Transverse colon (tissue), 4 donors: ENCODE data around the gene HELZ. TPM values are rescaled to one million over a fixed set of nuclear protein-coding genes. Genes with fewer than 3 reads are reported as not detected.

ENCODE experiments used
- DNase-seq: peaks from one replicate; pipeline ENCODE4 v3.0.0-alpha.2; 2019
- H3K27ac ChIP-seq, 4 donors: fragments of 200-600 bp; sonication (generic); 2 replicates each; pipeline ENCODE4 v1.5.1; 2016 to 2018; ENCODE audit warnings: inconsistent platforms in 4 of 4
- H3K27me3 ChIP-seq: fragments of 200-600 bp; sonication (generic); 2 replicates; pipeline ENCODE4 v1.5.1; 2017; ENCODE audit warnings: inconsistent platforms
- H3K36me3 ChIP-seq, 4 donors: fragments of 200-600 bp; sonication (generic); 2 replicates each; pipeline ENCODE4 v1.5.1; 2017 to 2019; ENCODE audit warnings: inconsistent platforms in 4 of 4
- H3K4me1 ChIP-seq, 4 donors: fragments of 200-600 bp; sonication (generic); 2 replicates each; pipeline ENCODE4 v1.5.1; 2017 to 2020; ENCODE audit warnings: inconsistent platforms in 4 of 4
- H3K4me3 ChIP-seq, 4 donors: fragments of 200-600 bp; sonication (generic); 1 replicate in 1 of 4; 2 replicates in 3 of 4; pipeline versions ENCODE4 v1.5.1 to v1.6.1; 2017 to 2019; ENCODE audit warnings: inconsistent platforms in 4 of 4
- H3K9me3 ChIP-seq, 2 donors: fragments of 200-600 bp; sonication (generic); 2 replicates each; pipeline ENCODE4 v1.5.1; 2017 to 2019; ENCODE audit warnings: inconsistent platforms in 2 of 2
- EP300 ChIP-seq: sonication (generic); formaldehyde crosslinking; IDR thresholded peaks from one replicate; pipeline ENCODE4 v1.6.1; 2017; ENCODE audit warnings: antibody characterized with exemption, low read depth
- POLR2A ChIP-seq: fragments of 450-650 bp; IDR thresholded peaks from one replicate; pipeline ENCODE4 v1.6.1; 2016; ENCODE audit warnings: antibody characterized with exemption, mild to moderate bottlenecking, moderate library complexity
- POLR2AphosphoS5 ChIP-seq, 3 donors: sonication (generic); formaldehyde crosslinking; IDR thresholded peaks; one replicate each; pipeline ENCODE4 v1.6.1; 2016; ENCODE audit warnings: antibody characterized with exemption in 3 of 3
- WGBS, 2 donors: methylation state at CpG; one replicate each; pipeline ENCODE4 v1.1.5; 2018; ENCODE audit warnings: low coverage in 1 of 2; 5-methylcytosine and 5-hydroxymethylcytosine counted together
- in situ Hi-C, 4 donors: fragments of 200-750 bp; cut with MboI; loops; one replicate each; pipeline versions ENCODE4 v1.15.0 to v1.15.1; 2017; ENCODE audit warnings: low sequenced_read_pairs in 3 of 4, low pct_ligation_motif_present in 1 of 4, low pct_unique_long_range_greater_than_20kb in 1 of 4
- intact Hi-C: fragments of 100-400 bp; cut with DNase I; formaldehyde crosslinking; loops from one replicate; pipeline ENCODE4 v1.15.1; 2023; ENCODE audit warnings: low total_unique reads
- total RNA-seq, 4 donors: library from RNA; depleted of rRNA; stranded (reverse); fragments of >200 nt; gene quantifications; one replicate each; pipeline ENCODE4 v1.1.0, GENCODE V29; 2016
- TF ChIP-seq, protein P1 (sequence below), 5 experiments: fragments of 200-600 bp in 3 of 5; fragments of 450-650 bp in 2 of 5; sonication (generic) in 3 of 5; IDR thresholded peaks; 1 replicate in 2 of 5; 2 replicates in 3 of 5; pipeline ENCODE4 v1.5.1; 2016 to 2017; ENCODE audit warnings: antibody characterized with exemption in 5 of 5, inconsistent platforms in 3 of 5, mild to moderate bottlenecking in 2 of 5, moderate library complexity in 1 of 5

Gene HELZ
- total RNA-seq, 4 donors from 2014 or later, result 31.8 to 126 (median 56.0) TPM

GRCh38 chr17:67139784-67140665 is 105.0 kb downstream of the HELZ start:
- TF ChIP-seq, protein P1, sequence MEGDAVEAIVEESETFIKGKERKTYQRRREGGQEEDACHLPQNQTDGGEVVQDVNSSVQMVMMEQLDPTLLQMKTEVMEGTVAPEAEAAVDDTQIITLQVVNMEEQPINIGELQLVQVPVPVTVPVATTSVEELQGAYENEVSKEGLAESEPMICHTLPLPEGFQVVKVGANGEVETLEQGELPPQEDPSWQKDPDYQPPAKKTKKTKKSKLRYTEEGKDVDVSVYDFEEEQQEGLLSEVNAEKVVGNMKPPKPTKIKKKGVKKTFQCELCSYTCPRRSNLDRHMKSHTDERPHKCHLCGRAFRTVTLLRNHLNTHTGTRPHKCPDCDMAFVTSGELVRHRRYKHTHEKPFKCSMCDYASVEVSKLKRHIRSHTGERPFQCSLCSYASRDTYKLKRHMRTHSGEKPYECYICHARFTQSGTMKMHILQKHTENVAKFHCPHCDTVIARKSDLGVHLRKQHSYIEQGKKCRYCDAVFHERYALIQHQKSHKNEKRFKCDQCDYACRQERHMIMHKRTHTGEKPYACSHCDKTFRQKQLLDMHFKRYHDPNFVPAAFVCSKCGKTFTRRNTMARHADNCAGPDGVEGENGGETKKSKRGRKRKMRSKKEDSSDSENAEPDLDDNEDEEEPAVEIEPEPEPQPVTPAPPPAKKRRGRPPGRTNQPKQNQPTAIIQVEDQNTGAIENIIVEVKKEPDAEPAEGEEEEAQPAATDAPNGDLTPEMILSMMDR (IDR thresholded peaks at IDR 0.05), result no peak
- no peak for TF ChIP-seq EP300
- TF ChIP-seq POLR2A, result no peak
- no peak for TF ChIP-seq POLR2AphosphoS5 (IDR thresholded peaks at IDR 0.05)
- intact Hi-C loops (no loop called here), in situ Hi-C loops (no loop called here)
- DNase-seq, result no peak
- H3K27me3 ChIP-seq, result no peaks in the 10 kb centered on the region
- whole genome bisulfite sequencing, 2 donors, result 63 to 84% methylated on average over 6 to 10 of the region's 10 CpGs
- no peaks in the 10 kb centered on the region for H3K4me1 ChIP-seq
- H3K4me3 ChIP-seq, result no peak overlapping the region
- H3K36me3 ChIP-seq, result peaks cover 0 to 43% (median 7%) of the 10 kb centered on the region in 4 donors
- no peak overlapping the region for H3K27ac ChIP-seq
- H3K9me3 ChIP-seq, result no peaks in the 10 kb centered on the region

GRCh38 chr17:67139289-67139688 is 105.7 kb downstream of the HELZ start:
- Histone ChIP-seq H3K4me1 (no peaks in the 10 kb centered on the region), H3K36me3 (peaks cover 0 to 36% (median 4%) of the 10 kb centered on the region in 4 donors), H3K9me3 (no peaks in the 10 kb centered on the region), H3K4me3 (no peak overlapping the region), H3K27me3 (no peaks in the 10 kb centered on the region), H3K27ac (no peak overlapping the region)
- DNase-seq, result no peak
- 88 to 100% methylated on average over 1 of the region's 1 CpG for WGBS, 2 donors
- TF ChIP-seq, protein P1 (IDR thresholded peaks at IDR 0.05), result no peak
- TF ChIP-seq POLR2AphosphoS5 (IDR thresholded peaks at IDR 0.05) (no peak), EP300 (no peak), POLR2A (no peak)
- intact Hi-C loops (no loop called here), in situ Hi-C loops (no loop called here)

DNA sequence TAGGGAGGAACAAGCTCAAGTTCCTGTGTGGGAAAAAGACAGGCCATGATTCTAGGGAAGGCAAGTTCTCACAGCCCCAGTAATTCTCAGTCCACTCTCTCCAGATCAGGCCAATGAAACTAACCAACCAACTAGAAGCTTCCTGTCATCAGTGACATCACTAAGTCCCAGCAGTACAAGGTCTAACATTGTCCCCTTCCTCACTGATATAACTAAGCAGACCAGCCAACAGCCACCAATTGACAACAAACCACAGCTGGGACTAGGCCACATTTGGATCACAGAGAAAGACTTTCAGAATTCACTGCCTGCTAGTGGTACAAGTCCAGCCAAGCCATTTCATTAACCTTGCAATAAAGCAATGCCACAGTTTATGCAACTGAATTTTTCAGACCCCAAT is 106.6 kb downstream of the HELZ start:
- in situ Hi-C loops (no loop called here), intact Hi-C loops (no loop called here)
- H3K36me3 ChIP-seq, result peaks cover 0 to 31% (median 2%) of the 10 kb centered on the region in 4 donors

DNA sequence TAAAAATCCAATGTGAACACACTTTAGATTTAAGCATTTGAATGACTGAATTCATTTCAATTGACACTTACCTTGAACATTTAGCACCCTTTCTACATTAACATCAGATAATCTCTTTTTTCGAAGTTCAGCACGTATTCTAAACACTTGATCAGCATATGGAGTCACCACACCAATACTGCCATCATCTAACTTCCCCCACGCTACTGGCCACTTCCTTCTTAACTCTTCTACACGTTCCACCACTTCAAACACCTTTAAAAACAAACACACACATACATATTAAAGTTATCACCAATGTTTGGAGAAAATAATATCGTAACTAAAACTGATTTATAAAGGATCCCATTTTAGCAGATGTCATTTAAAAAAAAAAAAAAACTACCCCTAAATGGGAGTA is 107.1 kb downstream of the HELZ start:
- H3K4me3 ChIP-seq, result no peak overlapping the region
- H3K4me1 ChIP-seq, result no peaks in the 10 kb centered on the region
- TF ChIP-seq, protein P1 (IDR thresholded peaks at IDR 0.05), result no peak
- TF ChIP-seq EP300 (no peak), POLR2AphosphoS5 (IDR thresholded peaks at IDR 0.05) (no peak), POLR2A (no peak)
- WGBS, 2 donors, result 84 to 92% methylated on average over 5 of the region's 5 CpGs
- in situ Hi-C loops (no loop called here), intact Hi-C loops (no loop called here)
- peaks cover 0 to 25% (median 2%) of the 10 kb centered on the region in 4 donors for H3K36me3 ChIP-seq
- H3K27me3 ChIP-seq, result no peaks in the 10 kb centered on the region
- DNase-seq, result no peak
- H3K27ac ChIP-seq, result no peak overlapping the region
- no peaks in the 10 kb centered on the region for H3K9me3 ChIP-seq

More for the DNA sequence above, 106.6 kb downstream of the HELZ start:
- TF ChIP-seq, protein P1 (IDR thresholded peaks at IDR 0.05), result no peak
- TF ChIP-seq EP300 (no peak), POLR2AphosphoS5 (IDR thresholded peaks at IDR 0.05) (no peak), POLR2A (no peak)
- H3K27ac ChIP-seq, result no peak overlapping the region
- H3K27me3 ChIP-seq, result no peaks in the 10 kb centered on the region
- no peaks in the 10 kb centered on the region for H3K9me3 ChIP-seq
- no peaks in the 10 kb centered on the region for H3K4me1 ChIP-seq
- H3K4me3 ChIP-seq, result no peak overlapping the region
- DNase-seq, result no peak
